Stimulated activated naive CD8-positive, alpha-beta T cell treated with anti-CD3 and anti-CD28 coated beads, Interleukin-15, Interleukin-2, amounts not matched to agents 100 ng/mL and 50 ng/mL, for 24 hours (primary cell): ENCODE measurements around the gene C12orf57.

ENCODE experiments used
- H3K27ac Mint-ChIP-seq: one replicate; pipeline ENCODE4 v1.8.0; 2021; ENCODE audit warnings: mild to moderate bottlenecking, mixed read lengths
- H3K27me3 Mint-ChIP-seq: one replicate; pipeline ENCODE4 v1.8.0; 2021; ENCODE audit warnings: mixed read lengths
- H3K36me3 Mint-ChIP-seq: one replicate; pipeline ENCODE4 v1.8.0; 2021; ENCODE audit warnings: low read depth, mixed read lengths
- H3K4me1 Mint-ChIP-seq: one replicate; pipeline ENCODE4 v1.8.0; 2021; ENCODE audit warnings: low read depth, mixed read lengths
- H3K4me3 Mint-ChIP-seq: one replicate; pipeline ENCODE4 v1.8.0; 2021; ENCODE audit warnings: mild to moderate bottlenecking, mixed read lengths
- H3K9me3 Mint-ChIP-seq: one replicate; pipeline ENCODE4 v1.8.0; 2021; ENCODE audit warnings: mixed read lengths

The C12orf57 gene

GRCh38 chr12:6927379-6928021 lies 16.3 kb upstream of the C12orf57 start, which contains the start of gene ATN1:
TSS of gene ATN1 (plus strand) at chr12:6927959. CDS start at chr12:6934002, 6,043 bp downstream.
- Mint-ChIP-seq H3K4me1 (peaks cover 76% of the 10 kb centered on the region), H3K36me3 (peaks cover 5% of the 10 kb centered on the region), H3K27ac (peak within 1 kb of the TSS; percentile 96), H3K4me3 (peak within 1 kb of the TSS; percentile 90), H3K9me3 (no peaks in the 10 kb centered on the region), H3K27me3 (no peaks in the 10 kb centered on the region)

GRCh38 chr12:6928022-6928702 lies 15.7 kb upstream of the C12orf57 start:
- Mint-ChIP-seq H3K4me1 (peaks cover 75% of the 10 kb centered on the region), H3K9me3 (no peaks in the 10 kb centered on the region), H3K27ac (peak overlapping the region; percentile 69), H3K36me3 (no peaks in the 10 kb centered on the region), H3K27me3 (no peaks in the 10 kb centered on the region), H3K4me3 (peak overlapping the region; percentile 80)

GRCh38 chr12:6928703-6929407 lies 15.0 kb upstream of the C12orf57 start:
- H3K36me3 Mint-ChIP-seq, result peaks cover 4% of the 10 kb centered on the region

GRCh38 chr12:6929466-6930452 lies 14.1 kb upstream of the C12orf57 start:
- no peaks in the 10 kb centered on the region for H3K9me3 Mint-ChIP-seq
- peaks cover 78% of the 10 kb centered on the region for H3K4me1 Mint-ChIP-seq
- peak overlapping the region; percentile 49 for H3K27ac Mint-ChIP-seq
- no peaks in the 10 kb centered on the region for H3K27me3 Mint-ChIP-seq
- peak overlapping the region; percentile 80 for H3K4me3 Mint-ChIP-seq
- H3K36me3 Mint-ChIP-seq, result peaks cover 13% of the 10 kb centered on the region

More at GRCh38 chr12:6928703-6929407, 15.0 kb upstream of the C12orf57 start:
- H3K27me3 Mint-ChIP-seq, result no peaks in the 10 kb centered on the region
- peak overlapping the region; percentile 69 for H3K27ac Mint-ChIP-seq
- no peaks in the 10 kb centered on the region for H3K9me3 Mint-ChIP-seq
- H3K4me1 Mint-ChIP-seq, result peaks cover 79% of the 10 kb centered on the region
- H3K4me3 Mint-ChIP-seq, result peak overlapping the region; percentile 80

GRCh38 chr12:6932766-6933165 lies 11.1 kb upstream of the C12orf57 start:
- peaks cover 30% of the 10 kb centered on the region for H3K36me3 Mint-ChIP-seq
- no peak overlapping the region for H3K4me3 Mint-ChIP-seq
- H3K9me3 Mint-ChIP-seq, result no peaks in the 10 kb centered on the region
- peak overlapping the region; percentile 37 for H3K27ac Mint-ChIP-seq
- peaks cover 78% of the 10 kb centered on the region for H3K4me1 Mint-ChIP-seq
- no peaks in the 10 kb centered on the region for H3K27me3 Mint-ChIP-seq

GRCh38 chr12:6934110-6934509 lies 9.7 kb upstream of the C12orf57 start:
- H3K4me1 Mint-ChIP-seq, result peaks cover 81% of the 10 kb centered on the region
- peaks cover 36% of the 10 kb centered on the region for H3K36me3 Mint-ChIP-seq
- no peaks in the 10 kb centered on the region for H3K27me3 Mint-ChIP-seq

GRCh38 chr12:6935371-6936193 lies 8.2 kb upstream of the C12orf57 start:
- peaks cover 41% of the 10 kb centered on the region for H3K36me3 Mint-ChIP-seq
- no peaks in the 10 kb centered on the region for H3K9me3 Mint-ChIP-seq
- peaks cover 73% of the 10 kb centered on the region for H3K4me1 Mint-ChIP-seq
- H3K4me3 Mint-ChIP-seq, result peak overlapping the region; percentile 93
- H3K27ac Mint-ChIP-seq, result peak overlapping the region; percentile 99
- no peaks in the 10 kb centered on the region for H3K27me3 Mint-ChIP-seq

More at GRCh38 chr12:6934110-6934509, 9.7 kb upstream of the C12orf57 start:
- Mint-ChIP-seq H3K4me3 (no peak overlapping the region), H3K27ac (peak overlapping the region; percentile 86), H3K9me3 (no peaks in the 10 kb centered on the region)

- H3K4me1 Mint-ChIP-seq, result peaks cover 68% of the 10 kb centered on the region
- H3K36me3 Mint-ChIP-seq, result peaks cover 42% of the 10 kb centered on the region
- H3K27me3 Mint-ChIP-seq, result no peaks in the 10 kb centered on the region
- peak overlapping the region; percentile 99 for H3K27ac Mint-ChIP-seq
- peak overlapping the region; percentile 93 for H3K4me3 Mint-ChIP-seq
- no peaks in the 10 kb centered on the region for H3K9me3 Mint-ChIP-seq
These were observed 7.6 kb upstream of the C12orf57 start for GRCh38 chr12:6936194-6936635.

- H3K36me3 Mint-ChIP-seq, result peaks cover 42% of the 10 kb centered on the region
- H3K27ac Mint-ChIP-seq, result peak overlapping the region; percentile 99
- H3K9me3 Mint-ChIP-seq, result no peaks in the 10 kb centered on the region
- peaks cover 62% of the 10 kb centered on the region for H3K4me1 Mint-ChIP-seq
- H3K27me3 Mint-ChIP-seq, result no peaks in the 10 kb centered on the region
- peak overlapping the region; percentile 93 for H3K4me3 Mint-ChIP-seq
These were observed 7.0 kb upstream of the C12orf57 start for GRCh38 chr12:6936636-6937480.

- no peaks in the 10 kb centered on the region for H3K27me3 Mint-ChIP-seq
- peak overlapping the region; percentile 93 for H3K4me3 Mint-ChIP-seq
- peaks cover 60% of the 10 kb centered on the region for H3K4me1 Mint-ChIP-seq
- no peaks in the 10 kb centered on the region for H3K9me3 Mint-ChIP-seq
- H3K27ac Mint-ChIP-seq, result peak overlapping the region; percentile 99
- H3K36me3 Mint-ChIP-seq, result peaks cover 42% of the 10 kb centered on the region
These were observed 6.1 kb upstream of the C12orf57 start for GRCh38 chr12:6937481-6938352.

- Mint-ChIP-seq H3K4me1 (peaks cover 60% of the 10 kb centered on the region), H3K27ac (peak overlapping the region; percentile 99), H3K9me3 (no peaks in the 10 kb centered on the region), H3K36me3 (peaks cover 43% of the 10 kb centered on the region), H3K27me3 (peaks cover 2% of the 10 kb centered on the region), H3K4me3 (peak overlapping the region; percentile 93)
These were observed 5.2 kb upstream of the C12orf57 start for GRCh38 chr12:6938353-6939190.
